Measurements from ENCODE around the gene PTGFR.

- TF ChIP-seq, protein P1, sequence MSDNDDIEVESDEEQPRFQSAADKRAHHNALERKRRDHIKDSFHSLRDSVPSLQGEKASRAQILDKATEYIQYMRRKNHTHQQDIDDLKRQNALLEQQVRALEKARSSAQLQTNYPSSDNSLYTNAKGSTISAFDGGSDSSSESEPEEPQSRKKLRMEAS (IDR thresholded peaks at IDR 0.05) = no peak
- no peak for TF ChIP-seq TEAD4 (IDR thresholded peaks at IDR 0.05)
- no peak for TF ChIP-seq EP300 (IDR thresholded peaks at IDR 0.05; ENCODE audit: borderline replicate concordance)
- TF ChIP-seq TAF1 (IDR thresholded peaks at IDR 0.05; ENCODE audit: low read depth) = no peak
- no peak for TF ChIP-seq NFIC (IDR thresholded peaks at IDR 0.05)
- no peak for TF ChIP-seq EGR1 (IDR thresholded peaks at IDR 0.05)
- TF ChIP-seq, protein P2, sequence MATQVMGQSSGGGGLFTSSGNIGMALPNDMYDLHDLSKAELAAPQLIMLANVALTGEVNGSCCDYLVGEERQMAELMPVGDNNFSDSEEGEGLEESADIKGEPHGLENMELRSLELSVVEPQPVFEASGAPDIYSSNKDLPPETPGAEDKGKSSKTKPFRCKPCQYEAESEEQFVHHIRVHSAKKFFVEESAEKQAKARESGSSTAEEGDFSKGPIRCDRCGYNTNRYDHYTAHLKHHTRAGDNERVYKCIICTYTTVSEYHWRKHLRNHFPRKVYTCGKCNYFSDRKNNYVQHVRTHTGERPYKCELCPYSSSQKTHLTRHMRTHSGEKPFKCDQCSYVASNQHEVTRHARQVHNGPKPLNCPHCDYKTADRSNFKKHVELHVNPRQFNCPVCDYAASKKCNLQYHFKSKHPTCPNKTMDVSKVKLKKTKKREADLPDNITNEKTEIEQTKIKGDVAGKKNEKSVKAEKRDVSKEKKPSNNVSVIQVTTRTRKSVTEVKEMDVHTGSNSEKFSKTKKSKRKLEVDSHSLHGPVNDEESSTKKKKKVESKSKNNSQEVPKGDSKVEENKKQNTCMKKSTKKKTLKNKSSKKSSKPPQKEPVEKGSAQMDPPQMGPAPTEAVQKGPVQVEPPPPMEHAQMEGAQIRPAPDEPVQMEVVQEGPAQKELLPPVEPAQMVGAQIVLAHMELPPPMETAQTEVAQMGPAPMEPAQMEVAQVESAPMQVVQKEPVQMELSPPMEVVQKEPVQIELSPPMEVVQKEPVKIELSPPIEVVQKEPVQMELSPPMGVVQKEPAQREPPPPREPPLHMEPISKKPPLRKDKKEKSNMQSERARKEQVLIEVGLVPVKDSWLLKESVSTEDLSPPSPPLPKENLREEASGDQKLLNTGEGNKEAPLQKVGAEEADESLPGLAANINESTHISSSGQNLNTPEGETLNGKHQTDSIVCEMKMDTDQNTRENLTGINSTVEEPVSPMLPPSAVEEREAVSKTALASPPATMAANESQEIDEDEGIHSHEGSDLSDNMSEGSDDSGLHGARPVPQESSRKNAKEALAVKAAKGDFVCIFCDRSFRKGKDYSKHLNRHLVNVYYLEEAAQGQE (IDR thresholded peaks at IDR 0.05; ENCODE audit: low read depth) = no peak
- no peak for TF ChIP-seq YY1 (IDR thresholded peaks at IDR 0.05; ENCODE audit: low read depth)
- no peak for TF ChIP-seq CEBPB (IDR thresholded peaks at IDR 0.05)
- TF ChIP-seq TCF12 (IDR thresholded peaks at IDR 0.05; ENCODE audit: low read depth) = no peak
- TF ChIP-seq USF1 (IDR thresholded peaks at IDR 0.05) = no peak
- no peak for TF ChIP-seq CREB1 (IDR thresholded peaks at IDR 0.05; ENCODE audit: low read depth)
- no peak for TF ChIP-seq RAD21 (IDR thresholded peaks at IDR 0.05; ENCODE audit: low read depth)
Observed at GRCh38 chr1:78464449-78464891, 26.3 kb upstream of the PTGFR start.

Data from Ishikawa (cell line).